Astrocyte (in vitro differentiated cells and primary cell): ENCODE measurements around the gene MMP17. TPM values are rescaled to one million over a fixed set of nuclear protein-coding genes. Genes with fewer than 3 reads are reported as not detected.

Experiments
- DNase-seq: peaks from one replicate; pipeline ENCODE4 v3.0.0-alpha.2; 2010; ENCODE audit warnings: low read depth
- FAIRE-seq: peaks from 2 replicates; lab custom pipeline; 2011; peaks lifted over from hg19 to GRCh38; lab: Jason Lieb, UNC
- H2AFZ ChIP-seq: 2 replicates; pipeline ENCODE4 v1.6.0; 2012; ENCODE audit warnings: low read depth, low read length, inconsistent platforms
- H3K27ac ChIP-seq: 2 replicates; pipeline ENCODE4 v1.5.1; 2011; ENCODE audit warnings: low read depth, low read length, inconsistent platforms
- H3K27me3 ChIP-seq: 2 replicates; pipeline ENCODE4 v1.6.0; 2011; ENCODE audit warnings: low read length, inconsistent platforms; ENCODE audit not compliant: insufficient read depth
- H3K36me3 ChIP-seq: 2 replicates; pipeline ENCODE4 v1.5.1; 2011; ENCODE audit warnings: low read length, inconsistent platforms; ENCODE audit not compliant: insufficient read depth
- H3K4me1 ChIP-seq: 2 replicates; pipeline ENCODE4 v1.5.1; 2011; ENCODE audit warnings: low read length, inconsistent platforms; ENCODE audit not compliant: insufficient read depth
- H3K4me2 ChIP-seq: 2 replicates; pipeline ENCODE4 v1.6.0; 2012; ENCODE audit warnings: low read length, inconsistent platforms
- H3K4me3 ChIP-seq: 2 replicates; pipeline ENCODE4 v1.5.1; 2011; ENCODE audit warnings: low read depth, mild to moderate bottlenecking, low read length, inconsistent platforms; ENCODE audit not compliant: insufficient read depth
- H3K79me2 ChIP-seq: 2 replicates; pipeline ENCODE4 v1.6.0; 2012; ENCODE audit warnings: mild to moderate bottlenecking, low read length, inconsistent platforms; ENCODE audit not compliant: insufficient read depth
- H3K9ac ChIP-seq: 2 replicates; pipeline ENCODE4 v1.6.0; 2012; ENCODE audit warnings: mild to moderate bottlenecking, low read length, inconsistent platforms
- H3K9me3 ChIP-seq: 2 replicates; pipeline ENCODE4 v1.5.1; 2012; ENCODE audit warnings: low read depth, mild to moderate bottlenecking, low read length, inconsistent platforms; ENCODE audit not compliant: insufficient read depth
- H4K20me1 ChIP-seq: 2 replicates; pipeline ENCODE4 v1.6.0; 2012; ENCODE audit warnings: low read length, inconsistent platforms; ENCODE audit not compliant: insufficient read depth
- H3K27ac Mint-ChIP-seq: one replicate; pipeline ENCODE4 v1.8.0; 2021; ENCODE audit warnings: mild to moderate bottlenecking, mixed read lengths; ENCODE audit not compliant: unreplicated experiment
- H3K27me3 Mint-ChIP-seq: one replicate; pipeline ENCODE4 v1.8.0; 2021; ENCODE audit warnings: low read depth, mixed read lengths; ENCODE audit not compliant: unreplicated experiment
- H3K36me3 Mint-ChIP-seq: one replicate; pipeline ENCODE4 v1.8.0; 2021; ENCODE audit warnings: low read depth, mixed read lengths; ENCODE audit not compliant: unreplicated experiment
- H3K4me1 Mint-ChIP-seq: one replicate; pipeline ENCODE4 v1.8.0; 2021; ENCODE audit warnings: low read depth, mixed read lengths; ENCODE audit not compliant: unreplicated experiment
- H3K4me3 Mint-ChIP-seq: one replicate; pipeline ENCODE4 v1.8.0; 2021; ENCODE audit warnings: mild to moderate bottlenecking, moderate library complexity, mixed read lengths; ENCODE audit not compliant: unreplicated experiment
- H3K9me3 Mint-ChIP-seq: one replicate; pipeline ENCODE4 v1.8.0; 2021; ENCODE audit warnings: mild to moderate bottlenecking, mixed read lengths; ENCODE audit not compliant: unreplicated experiment
- CTCF ChIP-seq: IDR thresholded peaks from 2 replicates; pipeline ENCODE4 v1.5.1; 2011; ENCODE audit warnings: low read depth, mild to moderate bottlenecking, inconsistent platforms, low read length, moderate library complexity; ENCODE audit not compliant: insufficient read depth
- EZH2 ChIP-seq: IDR thresholded peaks from 2 replicates; pipeline ENCODE4 v1.6.1; 2012; ENCODE audit warnings: mild to moderate bottlenecking, low read length, inconsistent platforms; ENCODE audit not compliant: insufficient read depth
- total RNA-seq: library from RNA; stranded (reverse); gene quantifications from 2 replicates; pipeline ENCODE4 v1.2.1, GENCODE V29; 2021

MMP17 gene
- total RNA-seq, 1 donor from 2014 or later = 8.4 TPM

- no peaks in the 10 kb centered on the region for H4K20me1 ChIP-seq
- TF ChIP-seq CTCF (no peak), EZH2 (no peak)
- H3K27ac ChIP-seq = no peak overlapping the region
- H2AFZ ChIP-seq = no peak overlapping the region
- H3K27ac Mint-ChIP-seq = peak overlapping the region; percentile 10
- no peak overlapping the region for H3K4me2 ChIP-seq
- DNase-seq = no peak
- peaks cover 15% of the 10 kb centered on the region for H3K36me3 ChIP-seq
- H3K36me3 Mint-ChIP-seq = peaks cover 12% of the 10 kb centered on the region
- H3K4me3 Mint-ChIP-seq = no peak overlapping the region
- peaks cover 13% of the 10 kb centered on the region for H3K4me1 ChIP-seq
- no peaks in the 10 kb centered on the region for H3K9me3 ChIP-seq
- H3K9me3 Mint-ChIP-seq = no peaks in the 10 kb centered on the region
- FAIRE-seq = no peak
- peaks cover 14% of the 10 kb centered on the region for H3K4me1 Mint-ChIP-seq
- no peak overlapping the region for H3K4me3 ChIP-seq
- no peaks in the 10 kb centered on the region for H3K27me3 Mint-ChIP-seq
- no peaks in the 10 kb centered on the region for H3K79me2 ChIP-seq
- no peak overlapping the region for H3K9ac ChIP-seq
- H3K27me3 ChIP-seq = no peaks in the 10 kb centered on the region
Measured at GRCh38 chr12:131795690-131796410, 32.3 kb upstream of the MMP17 start.

GRCh38 chr12:131796411-131796736, 31.8 kb upstream of the MMP17 start:
- H3K4me2 ChIP-seq = no peak overlapping the region
- no peaks in the 10 kb centered on the region for H3K9me3 ChIP-seq
- H3K27ac ChIP-seq = no peak overlapping the region
- H3K27ac Mint-ChIP-seq = peak overlapping the region; percentile 10
- FAIRE-seq (no peak), DNase-seq (no peak)
- peaks cover 13% of the 10 kb centered on the region for H3K4me1 ChIP-seq
- TF ChIP-seq EZH2 = no peak
- no peak for TF ChIP-seq CTCF
- H3K9ac ChIP-seq = no peak overlapping the region
- H3K36me3 ChIP-seq = peaks cover 15% of the 10 kb centered on the region
- H3K36me3 Mint-ChIP-seq = peaks cover 14% of the 10 kb centered on the region
- H4K20me1 ChIP-seq = no peaks in the 10 kb centered on the region
- peaks cover 14% of the 10 kb centered on the region for H3K4me1 Mint-ChIP-seq
- no peaks in the 10 kb centered on the region for H3K27me3 ChIP-seq
- no peak overlapping the region for H2AFZ ChIP-seq
- H3K9me3 Mint-ChIP-seq = no peaks in the 10 kb centered on the region
- no peaks in the 10 kb centered on the region for H3K27me3 Mint-ChIP-seq
- H3K79me2 ChIP-seq = no peaks in the 10 kb centered on the region
- H3K4me3 ChIP-seq = no peak overlapping the region
- no peak overlapping the region for H3K4me3 Mint-ChIP-seq
